ENCODE data around the gene WNT7A. TPM values are rescaled to one million over a fixed set of nuclear protein-coding genes. Genes with fewer than 3 reads are reported as not detected.
A peak's percentile ranks its signal among the peaks of the same experiment; 100 is the strongest.

WNT7A gene
- total RNA-seq, 1 experiment from 2014 or later, result not detected

DNA sequence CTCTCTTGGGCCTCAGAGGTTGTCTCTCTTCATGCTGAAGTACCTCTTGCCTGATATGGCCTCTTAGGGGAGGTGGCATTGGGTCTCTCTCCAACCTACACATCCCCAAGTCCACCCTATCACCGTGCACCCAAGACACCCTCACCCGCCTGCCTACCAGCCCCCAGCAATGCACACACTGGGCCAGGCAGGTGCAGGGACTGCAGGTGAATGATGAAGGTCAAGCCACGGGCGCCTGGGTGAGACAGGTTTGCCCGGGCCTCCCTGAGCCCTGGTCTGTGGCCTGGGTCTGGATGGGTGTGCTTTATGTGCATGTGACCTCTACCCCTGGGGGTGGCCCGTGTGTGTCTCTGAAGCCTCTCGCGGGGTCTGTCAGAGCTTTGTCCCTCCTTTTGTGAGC is 68.3 kb downstream of the WNT7A start:
- Histone ChIP-seq H3K9ac (ENCODE audit: extremely low read depth, insufficient read length, low read length) (no peak overlapping the region), H2AK5ac (ENCODE audit: insufficient read length, low read length) (no peak overlapping the region), H3K18ac (ENCODE audit: insufficient read length, low read depth, low read length) (no peak overlapping the region), H4K20me1 (ENCODE audit: control insufficient read depth, insufficient read depth, insufficient read length) (no peaks in the 10 kb centered on the region), H3K27me3 (ENCODE audit: insufficient read depth, low read length) (no peaks in the 10 kb centered on the region), H3K14ac (ENCODE audit: insufficient read depth, low read length) (0 out of 2 replicates have a peak overlapping the region, but pooled peaks have one; percentile 12), H2BK5ac (ENCODE audit: insufficient read length, low read length) (no peak overlapping the region), H3K79me1 (ENCODE audit: insufficient read depth, low read depth, low read length, poor library complexity, severe bottlenecking) (no peaks in the 10 kb centered on the region), H2AFZ (ENCODE audit: low read length) (no peak overlapping the region), H3K79me2 (ENCODE audit: insufficient read depth, low read length) (no peaks in the 10 kb centered on the region), H3K9me3 (ENCODE audit: control insufficient read depth, low read depth, low read length) (peaks cover 25% of the 10 kb centered on the region), H2BK12ac (ENCODE audit: insufficient read length, low read depth, low read length) (no peak overlapping the region), H3K27ac (ENCODE audit: insufficient read length, low read depth, low read length) (no peak overlapping the region), H2BK20ac (ENCODE audit: low read depth, low read length, poor library complexity, severe bottlenecking) (no peak overlapping the region), H4K91ac (ENCODE audit: insufficient read length, low read depth, low read length) (no peak overlapping the region), H4K5ac (ENCODE audit: insufficient read length, low read depth, low read length) (no peak overlapping the region), H3K4me2 (ENCODE audit: insufficient read depth, insufficient read length, low read length) (no peak overlapping the region), H2BK15ac (ENCODE audit: low read depth, low read length) (no peak overlapping the region), H4K8ac (replicated peaks; ENCODE audit: insufficient read length, low read depth, low read length) (no peak overlapping the region), H3K4me1 (ENCODE audit: insufficient read depth, low read length) (no peaks in the 10 kb centered on the region), H3K56ac (ENCODE audit: insufficient read length, low read depth, low read length) (no peak overlapping the region), H3T11ph (ENCODE audit: low read length) (no peak overlapping the region), H2BK120ac (ENCODE audit: low read depth, low read length, poor library complexity, severe bottlenecking) (no peak overlapping the region), H3K23me2 (ENCODE audit: insufficient read length, low read depth, low read length, poor library complexity, severe bottlenecking) (no peaks in the 10 kb centered on the region), H3K23ac (ENCODE audit: insufficient read length, low read depth, low read length) (no peak overlapping the region), H3K4ac (ENCODE audit: low read depth, low read length) (no peak overlapping the region)
- no peak overlapping the region for H3K27ac Mint-ChIP-seq
- no peak for DNase-seq
- peaks cover 7 to 37% of the 10 kb centered on the region in 2 experiments for H3K9me3 Mint-ChIP-seq
- H3K36me3 Mint-ChIP-seq (ENCODE audit: insufficient read depth in 1 of 3, low read depth in 3 of 3), result peaks cover 12 to 23% (median 23%) of the 10 kb centered on the region in 3 experiments
- H3K4me3 Mint-ChIP-seq, result no peak overlapping the region
- WGBS (ENCODE audit: extremely low coverage, insufficient read length, low lambda C conversion rate), result no CpG with 5 or more reads among the region's 8 CpGs
- H3K4me1 Mint-ChIP-seq, result no peaks in the 10 kb centered on the region
- TF ChIP-seq, protein P1, sequence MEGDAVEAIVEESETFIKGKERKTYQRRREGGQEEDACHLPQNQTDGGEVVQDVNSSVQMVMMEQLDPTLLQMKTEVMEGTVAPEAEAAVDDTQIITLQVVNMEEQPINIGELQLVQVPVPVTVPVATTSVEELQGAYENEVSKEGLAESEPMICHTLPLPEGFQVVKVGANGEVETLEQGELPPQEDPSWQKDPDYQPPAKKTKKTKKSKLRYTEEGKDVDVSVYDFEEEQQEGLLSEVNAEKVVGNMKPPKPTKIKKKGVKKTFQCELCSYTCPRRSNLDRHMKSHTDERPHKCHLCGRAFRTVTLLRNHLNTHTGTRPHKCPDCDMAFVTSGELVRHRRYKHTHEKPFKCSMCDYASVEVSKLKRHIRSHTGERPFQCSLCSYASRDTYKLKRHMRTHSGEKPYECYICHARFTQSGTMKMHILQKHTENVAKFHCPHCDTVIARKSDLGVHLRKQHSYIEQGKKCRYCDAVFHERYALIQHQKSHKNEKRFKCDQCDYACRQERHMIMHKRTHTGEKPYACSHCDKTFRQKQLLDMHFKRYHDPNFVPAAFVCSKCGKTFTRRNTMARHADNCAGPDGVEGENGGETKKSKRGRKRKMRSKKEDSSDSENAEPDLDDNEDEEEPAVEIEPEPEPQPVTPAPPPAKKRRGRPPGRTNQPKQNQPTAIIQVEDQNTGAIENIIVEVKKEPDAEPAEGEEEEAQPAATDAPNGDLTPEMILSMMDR (conservative IDR thresholded peaks at IDR 0.05), result no peak
- H3K27me3 Mint-ChIP-seq (ENCODE audit: low read depth), result peaks cover 23% of the 10 kb centered on the region

Data from H9 (cell line).